ENCODE measurements around the gene ZNF839. TPM values are rescaled to one million over a fixed set of nuclear protein-coding genes. Genes with fewer than 3 reads are reported as not detected.

Gene ZNF839
- total and polyA plus RNA-seq, 8 donors, result 5.5 to 116 (median 12.4) TPM

GRCh38 chr14:102277874-102278630 lies 41.5 kb upstream of the ZNF839 start:
- intact Hi-C loops (cut with DNase I; ENCODE audit: low total_unique reads), result no loop called here
- TF ChIP-seq EP300 (IDR thresholded peaks at IDR 0.05), result no peak
- Histone ChIP-seq H3K27ac (no peak overlapping the region), H3K36me3 (peaks cover 0 to 37% (median 8%) of the 10 kb centered on the region in 4 donors), H3K27me3 (no peaks in the 10 kb centered on the region), H3K9me3 (no peaks in the 10 kb centered on the region), H3K4me3 (no peak overlapping the region), H3K4me1 (peaks cover 0 to 11% (median 9%) of the 10 kb centered on the region in 4 donors)
- no peak for DNase-seq
- WGBS, 5 donors, result 69 to 82% (median 72%) methylated on average over 7 of the region's 7 CpGs

- no peak overlapping the region for H3K27ac ChIP-seq
- H3K9me3 ChIP-seq, result no peaks in the 10 kb centered on the region
- peaks cover 0 to 11% (median 9%) of the 10 kb centered on the region in 4 donors for H3K4me1 ChIP-seq
- H3K27me3 ChIP-seq, result no peaks in the 10 kb centered on the region
- 87 to 97% (median 94%) methylated on average over 6 of the region's 6 CpGs for WGBS, 5 donors
- no peak for DNase-seq
- intact Hi-C loops (cut with DNase I; ENCODE audit: low total_unique reads), result no loop called here
- TF ChIP-seq EP300 (IDR thresholded peaks at IDR 0.05), result no peak
- no peak for TF ChIP-seq POLR2AphosphoS5 (IDR thresholded peaks at IDR 0.05)
- TF ChIP-seq CTCF (IDR thresholded peaks at IDR 0.05), result no peak
- TF ChIP-seq POLR2A (IDR thresholded peaks at IDR 0.05), result no peak
- H3K36me3 ChIP-seq, result peaks cover 0 to 37% (median 8%) of the 10 kb centered on the region in 4 donors
- no peak overlapping the region for H3K4me3 ChIP-seq
These were observed 41.0 kb upstream of the ZNF839 start for GRCh38 chr14:102278631-102278935.

- WGBS, 5 donors, result 86 to 93% (median 90%) methylated on average over 3 of the region's 3 CpGs
- H3K27me3 ChIP-seq, result no peaks in the 10 kb centered on the region
- H3K9me3 ChIP-seq, result no peaks in the 10 kb centered on the region
- H3K4me1 ChIP-seq, result peaks cover 0 to 11% (median 9%) of the 10 kb centered on the region in 4 donors
- no peak for DNase-seq
- no peak overlapping the region for H3K4me3 ChIP-seq
- no peak for TF ChIP-seq CTCF (IDR thresholded peaks at IDR 0.05)
- no peak for TF ChIP-seq POLR2A (IDR thresholded peaks at IDR 0.05)
- no peak for TF ChIP-seq EP300 (IDR thresholded peaks at IDR 0.05)
- TF ChIP-seq POLR2AphosphoS5 (IDR thresholded peaks at IDR 0.05), result no peak
- peak overlapping the region; percentile 19 to 78 (median 52) for H3K27ac ChIP-seq
- peaks cover 0 to 37% (median 8%) of the 10 kb centered on the region in 4 donors for H3K36me3 ChIP-seq
- intact Hi-C loops (cut with DNase I; ENCODE audit: low total_unique reads), result no loop called here
These were observed 40.3 kb upstream of the ZNF839 start for GRCh38 chr14:102279282-102279681.

- intact Hi-C loops (cut with DNase I; ENCODE audit: low total_unique reads), result no loop called here
- Histone ChIP-seq H3K4me3 (no peak overlapping the region), H3K4me1 (peaks cover 0 to 11% (median 9%) of the 10 kb centered on the region in 4 donors), H3K27ac (peak overlapping the region; percentile 19 to 78 (median 52)), H3K36me3 (peaks cover 0 to 37% (median 8%) of the 10 kb centered on the region in 4 donors), H3K9me3 (no peaks in the 10 kb centered on the region), H3K27me3 (no peaks in the 10 kb centered on the region)
- 33 to 56% (median 49%) methylated on average over 8 of the region's 8 CpGs for WGBS, 5 donors
- TF ChIP-seq POLR2AphosphoS5 (IDR thresholded peaks at IDR 0.05) (peak in 1 of 3 donors; percentile 49), EP300 (IDR thresholded peaks at IDR 0.05) (no peak), POLR2A (IDR thresholded peaks at IDR 0.05) (no peak), CTCF (IDR thresholded peaks at IDR 0.05) (no peak)
- DNase-seq, result peak in 1 of 2 donors; percentile 67
These were observed 39.7 kb upstream of the ZNF839 start for GRCh38 chr14:102279688-102280348.
